ENCODE measurements around the gene SLAIN2. TPM values are rescaled to one million over a fixed set of nuclear protein-coding genes. Genes with fewer than 3 reads are reported as not detected.

The SLAIN2 gene
- total RNA-seq, 1 donor from 2014 or later: 91.6 TPM

GRCh38 chr4:48346594-48346993, 5.3 kb downstream of the SLAIN2 start:
- Histone ChIP-seq H3K36me3 (no peaks in the 10 kb centered on the region), H3K4me1 (peaks cover 49% of the 10 kb centered on the region)

GRCh38 chr4:48347282-48347921, 6.1 kb downstream of the SLAIN2 start:
- intact Hi-C loops (cut with DNase I): no loop called here
- peaks cover 46% of the 10 kb centered on the region for H3K4me1 ChIP-seq

More at GRCh38 chr4:48346594-48346993, 5.3 kb downstream of the SLAIN2 start:
- no peaks in the 10 kb centered on the region for H3K27me3 ChIP-seq (ENCODE audit: low read depth)
- DNase-seq: no peak
- intact Hi-C loops (cut with DNase I): no loop called here
- no peaks in the 10 kb centered on the region for H3K9me3 ChIP-seq
- H3K27ac ChIP-seq: no peak overlapping the region
- ATAC-seq: no peak
- no peak overlapping the region for H3K4me3 ChIP-seq
- no peak for TF ChIP-seq CTCF (IDR thresholded peaks at IDR 0.05)

GRCh38 chr4:48350871-48351270, 9.5 kb downstream of the SLAIN2 start:
- no peak overlapping the region for H3K4me3 ChIP-seq
- no peaks in the 10 kb centered on the region for H3K9me3 ChIP-seq
- DNase-seq (no peak), ATAC-seq (peak in 1 of 2 donors; percentile 40)
- H3K27ac ChIP-seq: no peak overlapping the region
- H3K4me1 ChIP-seq: peaks cover 20% of the 10 kb centered on the region
- no peaks in the 10 kb centered on the region for H3K27me3 ChIP-seq (ENCODE audit: low read depth)
- intact Hi-C loops (cut with DNase I): no loop called here
- no peak for TF ChIP-seq CTCF (IDR thresholded peaks at IDR 0.05)
- no peaks in the 10 kb centered on the region for H3K36me3 ChIP-seq

More at GRCh38 chr4:48347282-48347921, 6.1 kb downstream of the SLAIN2 start:
- DNase-seq (no peak), ATAC-seq (no peak)
- Histone ChIP-seq H3K27ac (no peak overlapping the region), H3K4me3 (no peak overlapping the region), H3K27me3 (ENCODE audit: low read depth) (no peaks in the 10 kb centered on the region), H3K9me3 (no peaks in the 10 kb centered on the region), H3K36me3 (no peaks in the 10 kb centered on the region)
- TF ChIP-seq CTCF (IDR thresholded peaks at IDR 0.05): no peak

- no peaks in the 10 kb centered on the region for H3K9me3 ChIP-seq
- DNase-seq: no peak
Observed at GRCh38 chr4:48352793-48353192, 11.5 kb downstream of the SLAIN2 start.

GRCh38 chr4:48356355-48356754, 15.0 kb downstream of the SLAIN2 start:
- Histone ChIP-seq H3K27me3 (ENCODE audit: low read depth) (no peaks in the 10 kb centered on the region), H3K27ac (no peak overlapping the region), H3K36me3 (no peaks in the 10 kb centered on the region), H3K4me1 (peaks cover 26% of the 10 kb centered on the region), H3K4me3 (no peak overlapping the region), H3K9me3 (no peaks in the 10 kb centered on the region)
- no peak for TF ChIP-seq CTCF (IDR thresholded peaks at IDR 0.05)
- no peak for ATAC-seq
- no peak for DNase-seq
- intact Hi-C loops (cut with DNase I): no loop called here

More at GRCh38 chr4:48352793-48353192, 11.5 kb downstream of the SLAIN2 start:
- H3K4me1 ChIP-seq: peaks cover 26% of the 10 kb centered on the region
- no peaks in the 10 kb centered on the region for H3K27me3 ChIP-seq (ENCODE audit: low read depth)
- H3K27ac ChIP-seq: no peak overlapping the region
- H3K36me3 ChIP-seq: no peaks in the 10 kb centered on the region
- ATAC-seq: no peak
- no peak for TF ChIP-seq CTCF (IDR thresholded peaks at IDR 0.05)
- H3K4me3 ChIP-seq: no peak overlapping the region
- intact Hi-C loops (cut with DNase I): no loop called here
